ENCODE measurements around the gene EIF4A3.

EIF4A3 gene

GRCh38 chr17:80184423-80184714 is 37.4 kb upstream of the EIF4A3 start:
- no peaks in the 10 kb centered on the region for H3K36me3 Mint-ChIP-seq (ENCODE audit: low read depth)
- TF ChIP-seq, protein P1, sequence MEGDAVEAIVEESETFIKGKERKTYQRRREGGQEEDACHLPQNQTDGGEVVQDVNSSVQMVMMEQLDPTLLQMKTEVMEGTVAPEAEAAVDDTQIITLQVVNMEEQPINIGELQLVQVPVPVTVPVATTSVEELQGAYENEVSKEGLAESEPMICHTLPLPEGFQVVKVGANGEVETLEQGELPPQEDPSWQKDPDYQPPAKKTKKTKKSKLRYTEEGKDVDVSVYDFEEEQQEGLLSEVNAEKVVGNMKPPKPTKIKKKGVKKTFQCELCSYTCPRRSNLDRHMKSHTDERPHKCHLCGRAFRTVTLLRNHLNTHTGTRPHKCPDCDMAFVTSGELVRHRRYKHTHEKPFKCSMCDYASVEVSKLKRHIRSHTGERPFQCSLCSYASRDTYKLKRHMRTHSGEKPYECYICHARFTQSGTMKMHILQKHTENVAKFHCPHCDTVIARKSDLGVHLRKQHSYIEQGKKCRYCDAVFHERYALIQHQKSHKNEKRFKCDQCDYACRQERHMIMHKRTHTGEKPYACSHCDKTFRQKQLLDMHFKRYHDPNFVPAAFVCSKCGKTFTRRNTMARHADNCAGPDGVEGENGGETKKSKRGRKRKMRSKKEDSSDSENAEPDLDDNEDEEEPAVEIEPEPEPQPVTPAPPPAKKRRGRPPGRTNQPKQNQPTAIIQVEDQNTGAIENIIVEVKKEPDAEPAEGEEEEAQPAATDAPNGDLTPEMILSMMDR (IDR thresholded peaks at IDR 0.05; ENCODE audit: unreplicated experiment in 3 of 3), result no peak
- H3K4me3 Mint-ChIP-seq, result no peak overlapping the region
- H3K4me1 Mint-ChIP-seq, result no peaks in the 10 kb centered on the region
- H3K27ac Mint-ChIP-seq, result no peak overlapping the region
- H3K27me3 Mint-ChIP-seq (ENCODE audit: low read depth), result peaks cover 21% of the 10 kb centered on the region
- no peaks in the 10 kb centered on the region for H3K9me3 Mint-ChIP-seq

DNA sequence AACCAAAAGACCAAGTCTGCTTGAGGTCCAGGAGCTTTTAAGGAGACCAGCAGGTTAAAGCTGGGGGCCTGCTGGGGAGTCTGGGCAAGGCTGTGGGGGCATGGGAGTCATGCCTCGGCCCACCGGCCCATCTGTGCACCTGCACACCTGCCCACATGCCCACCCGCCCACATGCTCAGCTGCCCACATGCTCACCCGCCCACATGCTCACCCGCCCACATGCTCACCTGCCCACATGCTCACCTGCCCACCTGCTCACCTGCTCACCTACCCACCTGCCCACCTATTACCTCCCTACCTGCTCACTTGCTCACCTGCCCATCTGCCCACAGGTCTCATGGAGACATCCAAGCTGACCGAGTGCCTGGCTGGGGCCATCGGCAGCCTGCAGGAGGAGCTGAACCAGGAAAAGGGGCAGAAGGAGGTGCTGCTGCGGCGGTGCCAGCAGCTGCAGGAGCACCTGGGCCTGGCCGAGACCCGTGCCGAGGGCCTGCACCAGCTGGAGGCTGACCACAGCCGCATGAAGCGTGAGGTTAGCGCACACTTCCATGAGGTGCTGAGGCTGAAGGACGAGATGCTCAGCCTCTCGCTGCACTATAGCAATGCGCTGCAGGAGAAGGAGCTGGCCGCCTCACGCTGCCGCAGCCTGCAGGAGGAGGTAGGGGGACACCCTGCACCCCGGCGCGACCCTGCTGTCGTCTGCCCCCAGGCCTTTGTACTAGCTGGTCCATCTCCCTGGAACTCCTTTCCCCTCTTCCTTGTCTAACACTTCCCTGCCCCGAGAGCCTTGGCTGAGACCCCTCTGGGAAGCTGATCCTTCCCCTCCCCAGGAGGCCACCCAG is 36.9 kb upstream of the EIF4A3 start:
- TF ChIP-seq, protein P1 (IDR thresholded peaks at IDR 0.05; ENCODE audit: unreplicated experiment in 3 of 3), result no peak
- peaks cover 5% of the 10 kb centered on the region for H3K4me1 Mint-ChIP-seq
- H3K9me3 Mint-ChIP-seq, result no peaks in the 10 kb centered on the region
- H3K36me3 Mint-ChIP-seq (ENCODE audit: low read depth), result no peaks in the 10 kb centered on the region
- no peak overlapping the region for H3K4me3 Mint-ChIP-seq
- peaks cover 17% of the 10 kb centered on the region for H3K27me3 Mint-ChIP-seq (ENCODE audit: low read depth)
- no peak overlapping the region for H3K27ac Mint-ChIP-seq

GRCh38 chr17:80182845-80183223 is 35.9 kb upstream of the EIF4A3 start:
- TF ChIP-seq, protein P1 (IDR thresholded peaks at IDR 0.05; ENCODE audit: unreplicated experiment in 3 of 3), result no peak
- Mint-ChIP-seq H3K9me3 (no peaks in the 10 kb centered on the region), H3K4me3 (no peak overlapping the region), H3K27ac (no peak overlapping the region), H3K4me1 (peaks cover 7% of the 10 kb centered on the region), H3K36me3 (ENCODE audit: low read depth) (no peaks in the 10 kb centered on the region), H3K27me3 (ENCODE audit: low read depth) (peaks cover 18% of the 10 kb centered on the region)

- TF ChIP-seq, protein P1 (IDR thresholded peaks at IDR 0.05; ENCODE audit: unreplicated experiment in 3 of 3), result no peak
- H3K27ac Mint-ChIP-seq, result no peak overlapping the region
- no peak overlapping the region for H3K4me3 Mint-ChIP-seq
- H3K36me3 Mint-ChIP-seq (ENCODE audit: low read depth), result no peaks in the 10 kb centered on the region
- no peaks in the 10 kb centered on the region for H3K9me3 Mint-ChIP-seq
- H3K27me3 Mint-ChIP-seq (ENCODE audit: low read depth), result peaks cover 20% of the 10 kb centered on the region
- H3K4me1 Mint-ChIP-seq, result peaks cover 7% of the 10 kb centered on the region
These were observed 35.4 kb upstream of the EIF4A3 start for GRCh38 chr17:80182118-80182844.

DNA sequence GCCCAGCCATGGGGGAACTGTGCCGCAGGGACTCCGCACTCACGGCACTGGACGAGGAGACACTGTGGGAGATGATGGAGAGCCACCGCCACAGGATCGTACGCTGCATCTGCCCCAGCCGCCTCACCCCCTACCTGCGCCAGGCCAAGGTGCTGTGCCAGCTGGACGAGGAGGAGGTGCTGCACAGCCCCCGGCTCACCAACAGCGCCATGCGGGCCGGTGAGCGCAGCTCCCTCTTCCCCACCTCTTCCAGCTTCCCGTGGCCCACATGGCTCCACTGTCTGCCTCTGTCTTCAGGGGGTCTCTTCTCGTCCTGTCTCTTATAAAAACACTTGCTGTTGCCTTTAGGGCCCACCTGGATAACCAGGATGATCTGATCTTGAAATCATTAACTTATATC is 34.5 kb upstream of the EIF4A3 start:
- Mint-ChIP-seq H3K9me3 (no peaks in the 10 kb centered on the region), H3K4me3 (no peak overlapping the region), H3K27ac (no peak overlapping the region), H3K4me1 (peaks cover 7% of the 10 kb centered on the region), H3K27me3 (ENCODE audit: low read depth) (peaks cover 20% of the 10 kb centered on the region), H3K36me3 (ENCODE audit: low read depth) (no peaks in the 10 kb centered on the region)
- TF ChIP-seq, protein P1 (IDR thresholded peaks at IDR 0.05; ENCODE audit: unreplicated experiment in 3 of 3), result no peak

Data from nephron (organoid).